Heart left ventricle (tissue), 16 donors: ENCODE data around the gene MKRN3. TPM values are rescaled to one million over a fixed set of nuclear protein-coding genes. Genes with fewer than 3 reads are reported as not detected.

Experiments used
- ATAC-seq, 4 donors: fragments of 200-7000 bp; cut with Tn5 transposase; one replicate each; pipeline ENCODE4 v1.9.1; 2020 to 2022; ENCODE audit warnings: moderate library complexity in 4 of 4, mild to moderate bottlenecking in 3 of 4, moderate number of reproducible peaks in 1 of 4
- DNase-seq, 5 donors: peaks; one replicate each; pipeline ENCODE4 v3.0.0-alpha.2; 2020
- H3K27ac ChIP-seq, 12 donors: fragments of 200-600 bp; sonication (generic) in 4 of 12; one replicate each; pipeline versions ENCODE4 v1.5.0 to v1.8.0; 2016 to 2022; ENCODE audit warnings: mild to moderate bottlenecking in 2 of 12
- H3K27me3 ChIP-seq, 9 donors: fragments of 200-600 bp; sonication (generic) in 2 of 9; one replicate each; pipeline versions ENCODE4 v1.5.1 to v1.8.0; 2016 to 2022; ENCODE audit warnings: mild to moderate bottlenecking in 3 of 9
- H3K36me3 ChIP-seq, 9 donors: fragments of 200-600 bp; sonication (generic) in 2 of 9; one replicate each; pipeline versions ENCODE4 v1.5.0 to v1.8.0; 2018 to 2022; ENCODE audit warnings: mild to moderate bottlenecking in 2 of 9
- H3K4me1 ChIP-seq, 12 donors: fragments of 200-600 bp; sonication (generic) in 4 of 12; one replicate each; pipeline versions ENCODE4 v1.5.0 to v1.8.0; 2016 to 2022; ENCODE audit warnings: mild to moderate bottlenecking in 3 of 12
- H3K4me3 ChIP-seq, 12 donors: fragments of 200-600 bp; sonication (generic) in 4 of 12; one replicate each; pipeline versions ENCODE4 v1.5.0 to v1.8.0; 2017 to 2022; ENCODE audit warnings: mild to moderate bottlenecking in 9 of 12, moderate library complexity in 4 of 12
- H3K9me3 ChIP-seq, 12 donors: fragments of 200-600 bp; sonication (generic) in 4 of 12; one replicate each; pipeline versions ENCODE4 v1.5.0 to v1.8.0; 2016 to 2022; ENCODE audit warnings: mild to moderate bottlenecking in 1 of 12
- CTCF ChIP-seq, 12 donors: fragments of 200-600 bp; sonication (generic) in 4 of 12; IDR thresholded peaks; one replicate each; pipeline versions ENCODE4 v1.5.0 to v1.8.0; 2018 to 2022; ENCODE audit warnings: antibody characterized with exemption in 12 of 12, mild to moderate bottlenecking in 5 of 12
- POLR2A ChIP-seq, 2 donors: fragments of 450-650 bp; IDR thresholded peaks; one replicate each; pipeline ENCODE4 v1.6.1; 2017; ENCODE audit warnings: antibody characterized with exemption in 2 of 2, mild to moderate bottlenecking in 2 of 2, moderate library complexity in 2 of 2
- WGBS, 4 donors: extraction: QIAGEN DNeasy Blood & Tissue Kit in 2 of 4; methylation state at CpG; one replicate each; pipeline versions ENCODE4 v1.1.5 to v1.1.7; 2013 to 2018; 5-methylcytosine and 5-hydroxymethylcytosine counted together
- intact Hi-C, 10 donors: fragments of 100-400 bp; cut with DNase I; formaldehyde crosslinking; loops; one replicate each; pipeline versions ENCODE4 v1.11.1 to v1.14.2; 2022
- polyA plus RNA-seq, 2 donors: library from polyadenylated mRNA; stranded (reverse); fragments of 200-250 nt; gene quantifications; one replicate each; pipeline ENCODE4 v1.2.3, GENCODE V29; 2013
- total RNA-seq, 9 donors: library from RNA; depleted of rRNA in 2 of 9; stranded (reverse); fragments of >200 nt in 2 of 9; fragmentation: NEBNext Ultra II Directional in 3 of 9; extraction: Animal tissue kit (Norgen Biotek cat#: 25700) in 3 of 9; gene quantifications; one replicate each; pipeline versions ENCODE4 v1.1.0 to v1.2.4, GENCODE V29; 2016 to 2023
- donor health status: ischemic (EF 13 %, LVEDD 7.1; RV severe dilation, severe dysfunction).
- donor health status: healthy with polysubstance abuse.
- donor health status: DM: no; HTN: yes; CAD: no.
- donor health status: DM: no; HTN: no; CAD: no.
- donor health status: ischemic (EF 25% LVEDD 6.9; RV normal size, moderate dysfunction).
- donor health status: ischemic (EF 25% LVEDD 5.7; RV mildly dilated, moderate dysfunction).
- donor health status: healthy.
- donor health status: DM: yes; HTN: yes; CAD: no.
- donor health status: ischemic (EF 35%, LVEDD 5.7; RV mildly dilated, moderate dysfunction).
- donor health status: nonischemic (EF 11% LVEDD 7.7; RV severe dilation, severe dysfunction).
- donor health status: DM: yes; HTN: yes; CAD: no.
- donor health status: PGD.
- donor health status: ischemic (EF 29% LVEDD 5.4; RV normal size, mild dysfunction).
- donor health status: nonischemic (EF 23%, LVEDD 6.1; RV moderate dilation, normal function).

Gene MKRN3
- total and polyA plus RNA-seq, 11 donors, result 0.11 to 0.45 (median 0.19) TPM; not detected in 6

GRCh38 chr15:23576061-23576460 is 10.6 kb downstream of the MKRN3 start:
- H3K27ac ChIP-seq, result no peak overlapping the region
- TF ChIP-seq POLR2A (IDR thresholded peaks at IDR 0.05), result no peak
- no peak for TF ChIP-seq CTCF (IDR thresholded peaks at IDR 0.05)
- 50 to 78% (median 57%) methylated on average over 1 of the region's 1 CpG for WGBS, 4 donors

GRCh38 chr15:23578521-23579150 is 13.2 kb downstream of the MKRN3 start:
- WGBS, 4 donors, result 60 to 69% (median 68%) methylated on average over 4 of the region's 4 CpGs
- no peaks in the 10 kb centered on the region for H3K9me3 ChIP-seq
- no peak overlapping the region for H3K27ac ChIP-seq
- H3K27me3 ChIP-seq, result no peaks in the 10 kb centered on the region
- no peak overlapping the region for H3K4me3 ChIP-seq
- no peaks in the 10 kb centered on the region for H3K36me3 ChIP-seq
- TF ChIP-seq POLR2A (IDR thresholded peaks at IDR 0.05) (no peak), CTCF (IDR thresholded peaks at IDR 0.05) (no peak)
- no peaks in the 10 kb centered on the region for H3K4me1 ChIP-seq
- ATAC-seq (no peak), DNase-seq (no peak)
- intact Hi-C loops, result no loop called here

More at GRCh38 chr15:23576061-23576460, 10.6 kb downstream of the MKRN3 start:
- Histone ChIP-seq H3K4me1 (no peaks in the 10 kb centered on the region), H3K36me3 (no peaks in the 10 kb centered on the region), H3K9me3 (no peaks in the 10 kb centered on the region), H3K27me3 (no peaks in the 10 kb centered on the region), H3K4me3 (no peak overlapping the region)
- intact Hi-C loops, result no loop called here
- no peak for DNase-seq
- ATAC-seq, result no peak

- no peak overlapping the region for H3K27ac ChIP-seq
- peaks cover 0 to 2% (median 0%) of the 10 kb centered on the region in 9 donors for H3K27me3 ChIP-seq
- intact Hi-C loops, result no loop called here
- ATAC-seq (no peak), DNase-seq (no peak)
- H3K4me1 ChIP-seq, result no peaks in the 10 kb centered on the region
- no peak overlapping the region for H3K4me3 ChIP-seq
- no peaks in the 10 kb centered on the region for H3K9me3 ChIP-seq
- 61 to 85% (median 73%) methylated on average over 2 of the region's 2 CpGs for WGBS, 4 donors
- H3K36me3 ChIP-seq, result no peaks in the 10 kb centered on the region
- TF ChIP-seq POLR2A (IDR thresholded peaks at IDR 0.05), result no peak
- no peak for TF ChIP-seq CTCF (IDR thresholded peaks at IDR 0.05)
Observed at GRCh38 chr15:23588268-23588667, 22.8 kb downstream of the MKRN3 start.

GRCh38 chr15:23589012-23589411 is 23.5 kb downstream of the MKRN3 start:
- no peak for TF ChIP-seq CTCF (IDR thresholded peaks at IDR 0.05)
- TF ChIP-seq POLR2A (IDR thresholded peaks at IDR 0.05), result no peak
- WGBS, 4 donors, result 54 to 62% (median 56%) methylated on average over 3 of the region's 3 CpGs

More at GRCh38 chr15:23589012-23589411, 23.5 kb downstream of the MKRN3 start:
- no peak overlapping the region for H3K4me3 ChIP-seq
- H3K9me3 ChIP-seq, result no peaks in the 10 kb centered on the region
- no peak for DNase-seq
- peaks cover 0 to 4% (median 0%) of the 10 kb centered on the region in 9 donors for H3K27me3 ChIP-seq
- H3K4me1 ChIP-seq, result no peaks in the 10 kb centered on the region
- H3K27ac ChIP-seq, result no peak overlapping the region
- no peak for ATAC-seq
- no peaks in the 10 kb centered on the region for H3K36me3 ChIP-seq
- intact Hi-C loops, result no loop called here
